ENCODE data around the gene THOP1. TPM values are rescaled to one million over a fixed set of nuclear protein-coding genes. Genes with fewer than 3 reads are reported as not detected.

THOP1 gene
- total RNA-seq, 1 donor from 2014 or later: 67.3 TPM

GRCh38 chr19:2808129-2808941, 23.0 kb downstream of the THOP1 start:
- no peaks in the 10 kb centered on the region for H3K4me1 ChIP-seq
- intact Hi-C loops (cut with DNase I): no loop called here
- no peak overlapping the region for H3K4me3 ChIP-seq
- TF ChIP-seq CTCF (IDR thresholded peaks at IDR 0.05): no peak
- no peaks in the 10 kb centered on the region for H3K27me3 ChIP-seq
- no peak for DNase-seq (ENCODE audit: low spot score in 2 of 2)
- H3K9me3 ChIP-seq: no peaks in the 10 kb centered on the region
- no peak overlapping the region for H3K27ac ChIP-seq
- peaks cover 44 to 54% of the 10 kb centered on the region in 2 donors for H3K36me3 ChIP-seq

- H3K4me1 ChIP-seq: no peaks in the 10 kb centered on the region
- intact Hi-C loops (cut with DNase I): no loop called here
- DNase-seq (ENCODE audit: low spot score in 2 of 2): no peak
- TF ChIP-seq CTCF (IDR thresholded peaks at IDR 0.05): no peak
- H3K4me3 ChIP-seq: no peak overlapping the region
- H3K27ac ChIP-seq: no peak overlapping the region
- no peaks in the 10 kb centered on the region for H3K9me3 ChIP-seq
- peaks cover 44 to 51% of the 10 kb centered on the region in 2 donors for H3K36me3 ChIP-seq
- no peaks in the 10 kb centered on the region for H3K27me3 ChIP-seq
These were observed 24.3 kb downstream of the THOP1 start for GRCh38 chr19:2809387-2810140.

DNA sequence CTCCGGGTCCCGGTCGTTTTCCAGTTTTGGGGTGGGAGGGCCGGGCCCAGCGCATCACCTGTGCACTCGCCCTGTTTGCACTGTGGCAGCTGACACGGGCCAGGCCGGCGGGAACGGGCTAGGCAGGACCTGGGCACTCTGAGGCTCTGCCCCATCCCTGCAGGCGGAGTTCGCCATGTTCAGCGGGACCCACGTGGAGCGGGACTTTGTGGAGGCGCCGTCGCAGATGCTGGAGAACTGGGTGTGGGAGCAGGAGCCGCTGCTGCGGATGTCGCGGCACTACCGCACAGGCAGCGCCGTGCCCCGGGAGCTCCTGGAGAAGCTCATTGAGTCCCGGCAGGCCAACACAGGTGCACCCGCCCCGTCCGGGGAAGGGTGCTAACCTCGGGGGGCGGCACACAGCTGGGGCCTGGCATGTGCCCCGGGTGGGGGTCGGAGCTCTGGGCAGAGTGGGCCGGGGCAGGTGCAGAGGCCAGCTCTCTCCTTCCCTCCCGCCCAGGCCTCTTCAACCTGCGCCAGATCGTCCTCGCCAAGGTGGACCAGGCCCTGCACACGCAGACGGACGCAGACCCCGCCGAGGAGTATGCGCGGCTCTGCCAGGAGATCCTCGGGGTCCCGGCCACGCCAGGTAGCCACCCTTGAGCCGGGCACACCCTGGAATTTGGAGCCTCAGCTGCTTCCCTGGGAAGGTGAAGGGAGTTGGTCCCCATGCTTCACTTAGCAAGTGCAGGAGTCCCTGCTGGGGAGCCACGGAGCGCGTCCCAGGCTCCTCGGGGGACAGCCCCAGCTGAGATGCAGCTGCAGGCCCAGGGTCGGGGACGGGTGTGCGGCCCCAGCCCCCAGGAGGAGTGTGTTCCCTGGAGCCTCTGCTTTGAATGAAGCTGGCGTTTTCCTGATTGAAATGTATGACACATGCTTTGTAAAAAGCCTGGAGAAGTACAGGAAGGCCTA, 25.1 kb downstream of the THOP1 start:
- intact Hi-C loops (cut with DNase I): no loop called here
- H3K4me1 ChIP-seq: no peaks in the 10 kb centered on the region
- peaks cover 43 to 44% of the 10 kb centered on the region in 2 donors for H3K36me3 ChIP-seq
- no peak for TF ChIP-seq CTCF (IDR thresholded peaks at IDR 0.05)
- H3K4me3 ChIP-seq: no peak overlapping the region
- H3K27ac ChIP-seq: no peak overlapping the region
- no peaks in the 10 kb centered on the region for H3K9me3 ChIP-seq
- H3K27me3 ChIP-seq: no peaks in the 10 kb centered on the region
- DNase-seq (ENCODE audit: low spot score in 2 of 2): no peak

- peaks cover 41 to 44% of the 10 kb centered on the region in 2 donors for H3K36me3 ChIP-seq
- no peak for TF ChIP-seq CTCF (IDR thresholded peaks at IDR 0.05)
- H3K27me3 ChIP-seq: no peaks in the 10 kb centered on the region
- H3K27ac ChIP-seq: no peak overlapping the region
- H3K4me3 ChIP-seq: no peak overlapping the region
- no peak for DNase-seq (ENCODE audit: low spot score in 2 of 2)
- no peaks in the 10 kb centered on the region for H3K9me3 ChIP-seq
- H3K4me1 ChIP-seq: no peaks in the 10 kb centered on the region
- intact Hi-C loops (cut with DNase I): no loop called here
These were observed 26.0 kb downstream of the THOP1 start for GRCh38 chr19:2811221-2811722.

- H3K27ac ChIP-seq: no peak overlapping the region
- H3K36me3 ChIP-seq: peaks cover 37 to 44% of the 10 kb centered on the region in 2 donors
- no peak overlapping the region for H3K4me3 ChIP-seq
- no peaks in the 10 kb centered on the region for H3K4me1 ChIP-seq
- no peaks in the 10 kb centered on the region for H3K27me3 ChIP-seq
- no peak for TF ChIP-seq CTCF (IDR thresholded peaks at IDR 0.05)
- DNase-seq (ENCODE audit: low spot score in 2 of 2): no peak
- intact Hi-C loops (cut with DNase I): no loop called here
- no peaks in the 10 kb centered on the region for H3K9me3 ChIP-seq
These were observed 26.6 kb downstream of the THOP1 start for GRCh38 chr19:2811735-2812413.
